ENCODE data around the gene FNIP1.

DNA sequence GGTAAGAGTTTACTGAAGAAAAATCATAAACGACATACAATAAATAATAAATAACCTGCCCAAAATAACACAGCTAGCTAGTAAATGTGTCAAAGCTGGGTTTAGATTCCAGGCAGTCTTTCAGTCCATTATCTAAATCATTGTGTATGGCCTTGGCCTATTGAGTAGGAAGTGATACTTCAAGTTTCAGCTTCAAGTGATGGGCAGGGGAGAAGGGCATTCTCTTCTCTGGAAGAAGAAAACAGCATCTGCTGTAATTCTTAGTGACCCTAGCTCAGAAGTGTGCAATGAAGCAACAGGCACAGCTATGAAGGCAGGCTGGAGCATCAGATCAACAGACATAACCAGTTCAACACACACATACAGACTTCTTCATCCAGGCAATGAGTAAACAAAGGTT is 42.5 kb downstream of the FNIP1 start:
- TF ChIP-seq POLR2AphosphoS5 (IDR thresholded peaks at IDR 0.05): no peak
- TF ChIP-seq, protein P1, sequence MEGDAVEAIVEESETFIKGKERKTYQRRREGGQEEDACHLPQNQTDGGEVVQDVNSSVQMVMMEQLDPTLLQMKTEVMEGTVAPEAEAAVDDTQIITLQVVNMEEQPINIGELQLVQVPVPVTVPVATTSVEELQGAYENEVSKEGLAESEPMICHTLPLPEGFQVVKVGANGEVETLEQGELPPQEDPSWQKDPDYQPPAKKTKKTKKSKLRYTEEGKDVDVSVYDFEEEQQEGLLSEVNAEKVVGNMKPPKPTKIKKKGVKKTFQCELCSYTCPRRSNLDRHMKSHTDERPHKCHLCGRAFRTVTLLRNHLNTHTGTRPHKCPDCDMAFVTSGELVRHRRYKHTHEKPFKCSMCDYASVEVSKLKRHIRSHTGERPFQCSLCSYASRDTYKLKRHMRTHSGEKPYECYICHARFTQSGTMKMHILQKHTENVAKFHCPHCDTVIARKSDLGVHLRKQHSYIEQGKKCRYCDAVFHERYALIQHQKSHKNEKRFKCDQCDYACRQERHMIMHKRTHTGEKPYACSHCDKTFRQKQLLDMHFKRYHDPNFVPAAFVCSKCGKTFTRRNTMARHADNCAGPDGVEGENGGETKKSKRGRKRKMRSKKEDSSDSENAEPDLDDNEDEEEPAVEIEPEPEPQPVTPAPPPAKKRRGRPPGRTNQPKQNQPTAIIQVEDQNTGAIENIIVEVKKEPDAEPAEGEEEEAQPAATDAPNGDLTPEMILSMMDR (IDR thresholded peaks at IDR 0.05): no peak

Measured in stomach (tissue), 4 donors.